Right lobe of liver (tissue), 6 donors: ENCODE measurements around the gene AGTPBP1. TPM values are rescaled to one million over a fixed set of nuclear protein-coding genes. Genes with fewer than 3 reads are reported as not detected.

Experiments
- ATAC-seq, 4 donors: fragments of 200-7000 bp; cut with Tn5 transposase; one replicate each; pipeline ENCODE4 v1.9.1; 2020; ENCODE audit warnings: mild to moderate bottlenecking in 4 of 4, moderate library complexity in 4 of 4
- DNase-seq, 3 donors: peaks; one replicate each; pipeline ENCODE4 v3.0.0-alpha.2; 2020
- H3K27ac ChIP-seq, 3 donors: fragments of 200-600 bp; one replicate each; pipeline ENCODE4 v1.8.0; 2022
- H3K27me3 ChIP-seq, 2 donors: fragments of 200-600 bp; one replicate each; pipeline ENCODE4 v1.8.0; 2022
- H3K36me3 ChIP-seq, 4 donors: fragments of 200-600 bp; sonication (generic) in 1 of 4; one replicate each; pipeline versions ENCODE4 v1.5.1 to v1.8.0; 2017 to 2022; ENCODE audit warnings: control low read depth in 1 of 4
- H3K4me1 ChIP-seq, 4 donors: fragments of 200-600 bp; sonication (generic) in 1 of 4; one replicate each; pipeline versions ENCODE4 v1.5.1 to v1.8.0; 2017 to 2022; ENCODE audit warnings: control low read depth in 1 of 4
- H3K4me3 ChIP-seq, 3 donors: fragments of 200-600 bp; one replicate each; pipeline ENCODE4 v1.8.0; 2022
- H3K9me3 ChIP-seq, 4 donors: fragments of 200-600 bp; sonication (generic) in 1 of 4; one replicate each; pipeline versions ENCODE4 v1.5.1 to v1.8.0; 2017 to 2022; ENCODE audit warnings: control low read depth in 1 of 4
- CTCF ChIP-seq, 4 donors: fragments of 200-600 bp in 3 of 4; fragments of 450-650 bp in 1 of 4; IDR thresholded peaks; one replicate each; pipeline versions ENCODE4 v1.5.1 to v1.8.0; 2016 to 2022; ENCODE audit warnings: antibody characterized with exemption in 4 of 4, mild to moderate bottlenecking in 2 of 4
- POLR2A ChIP-seq: fragments of 450-650 bp; IDR thresholded peaks from one replicate; pipeline ENCODE4 v1.6.1; 2017; ENCODE audit warnings: antibody characterized with exemption, mild to moderate bottlenecking
- WGBS: methylation state at CpG from one replicate; pipeline ENCODE4 v1.1.6; 2018; ENCODE audit warnings: low coverage, low lambda C conversion rate; ENCODE audit not compliant: insufficient coverage; ENCODE audit errors: missing lambda C conversion rate; 5-methylcytosine and 5-hydroxymethylcytosine counted together
- intact Hi-C, 2 donors: fragments of 100-400 bp; cut with DNase I; formaldehyde crosslinking; loops; one replicate each; pipeline versions ENCODE4 v1.11.2 to v1.14.1; 2022
- total RNA-seq, 6 experiments: library from RNA; depleted of rRNA in 2 of 6; stranded (reverse); fragments of >200 nt in 2 of 6; fragmentation: NEBNext Ultra II Directional in 3 of 6; extraction: Animal tissue kit (Norgen Biotek cat#: 25700) in 3 of 6; gene quantifications; one replicate each; pipeline versions ENCODE4 v1.1.0 to v1.2.4, GENCODE V29; 2016 to 2023
- donor health status: DM: no; HTN: yes; CAD: no.
- donor health status: DM: no; HTN: no; CAD: no.
- donor health status: DM: no; HTN: no; CAD: no.
- donor health status: DM: no; HTN: yes; CAD: no.
- donor health status: DM: no; HTN: yes; CAD: no.

AGTPBP1 gene
- total RNA-seq, 6 experiments from 2014 or later = 5.1 to 7.7 (median 6.5) TPM

GRCh38 chr9:85501456-85501855, 240.3 kb downstream of the AGTPBP1 start:
- intact Hi-C loops = no loop called here
- Histone ChIP-seq H3K4me3 (no peak overlapping the region), H3K27ac (no peak overlapping the region), H3K4me1 (no peaks in the 10 kb centered on the region), H3K9me3 (no peaks in the 10 kb centered on the region), H3K36me3 (no peaks in the 10 kb centered on the region), H3K27me3 (no peaks in the 10 kb centered on the region)
- TF ChIP-seq POLR2A (no peak), CTCF (IDR thresholded peaks at IDR 0.05) (no peak)
- 56% methylated on average over 5 of the region's 6 CpGs for WGBS
- ATAC-seq (no peak), DNase-seq (no peak)

Other genes with a start within 250 kb of the AGTPBP1 start
- 10 to 100 TPM in 2 of 6 experiments, 1 to 10 TPM in 4; 7.6 to 10.3 (median 8.7) TPM for gene NAA35, start 199.2 kb upstream of the AGTPBP1 start, total RNA-seq